SJSA1 (cell line): Measurements from ENCODE around the gene ZRSR2. TPM values are rescaled to one million over a fixed set of nuclear protein-coding genes. Genes with fewer than 3 reads are reported as not detected.
"Not testable (repeated sequence)": the region's sequence is repeated elsewhere in the genome, so short reads cannot be mapped to it uniquely, and the experiment has no call there.

ENCODE experiments used
- DNase-seq, 2 experiments: peaks; one replicate each; pipeline ENCODE4 v3.0.0-alpha.2; 2015 to 2020; ENCODE audit warnings: low spot score in 2 of 2, low read depth in 1 of 2
- H3K27ac ChIP-seq: fragments of 250-450 bp; sonication (Bioruptor Pico); 2 replicates; pipeline ENCODE4 v1.5.1; 2020; ENCODE audit warnings: mild to moderate bottlenecking, moderate library complexity
- H3K27me3 ChIP-seq: fragments of 250-450 bp; sonication (Bioruptor Pico); replicated peaks from 2 replicates; pipeline ENCODE4 v1.5.1; 2020; ENCODE audit warnings: mild to moderate bottlenecking, moderate library complexity
- H3K36me3 ChIP-seq: fragments of 250-450 bp; sonication (Bioruptor Pico); 2 replicates; pipeline ENCODE4 v1.5.1; 2020; ENCODE audit warnings: mild to moderate bottlenecking
- H3K4me1 ChIP-seq: fragments of 250-450 bp; sonication (Bioruptor Pico); replicated peaks from 2 replicates; pipeline ENCODE4 v1.6.1; 2021; ENCODE audit warnings: mild to moderate bottlenecking
- H3K4me3 ChIP-seq: fragments of 250-450 bp; sonication (Bioruptor Pico); 2 replicates; pipeline ENCODE4 v1.5.1; 2020; ENCODE audit warnings: mild to moderate bottlenecking
- H3K9me3 ChIP-seq: fragments of 250-450 bp; sonication (Bioruptor Pico); replicated peaks from 2 replicates; pipeline ENCODE4 v1.5.1; 2020; ENCODE audit warnings: mild to moderate bottlenecking
- total RNA-seq: library from RNA; depleted of rRNA; stranded (reverse); fragments of >200 nt; shearing (Covaris generic); gene quantifications from 2 replicates; pipeline ENCODE4 v1.2.3, GENCODE V29; 2014

ZRSR2 gene
- total RNA-seq, 1 experiment from 2014 or later = 4.2 TPM

- peaks cover 11% of the 10 kb centered on the region for H3K36me3 ChIP-seq
- H3K4me1 ChIP-seq = peaks cover 11% of the 10 kb centered on the region
- peak overlapping the region; percentile 71 for H3K27ac ChIP-seq
- H3K9me3 ChIP-seq = no peaks in the 10 kb centered on the region
- no peaks in the 10 kb centered on the region for H3K27me3 ChIP-seq
- H3K4me3 ChIP-seq = no peak overlapping the region
- peak in 1 of 2 experiments; percentile 14 for DNase-seq
Measured at GRCh38 chrX:15815779-15816437, 25.6 kb downstream of the ZRSR2 start.

GRCh38 chrX:15816438-15816809 lies 26.1 kb downstream of the ZRSR2 start:
- peaks cover 11% of the 10 kb centered on the region for H3K4me1 ChIP-seq
- no peaks in the 10 kb centered on the region for H3K27me3 ChIP-seq
- H3K9me3 ChIP-seq = no peaks in the 10 kb centered on the region
- peak overlapping the region; percentile 71 for H3K27ac ChIP-seq
- H3K4me3 ChIP-seq = no peak overlapping the region
- DNase-seq = no peak
- peaks cover 11% of the 10 kb centered on the region for H3K36me3 ChIP-seq

- H3K27ac ChIP-seq = peak overlapping the region; percentile 71
- DNase-seq = peak; percentile 35 to 37
Measured at GRCh38 chrX:15816886-15817285, 26.6 kb downstream of the ZRSR2 start.

GRCh38 chrX:15820106-15821073 lies 30.1 kb downstream of the ZRSR2 start:
- Histone ChIP-seq H3K9me3 (no peaks in the 10 kb centered on the region), H3K27ac (peak overlapping the region; percentile 35; the same call in 1 of the 2 replicates), H3K36me3 (peaks cover 12% of the 10 kb centered on the region), H3K4me1 (peaks cover 11% of the 10 kb centered on the region), H3K27me3 (no peaks in the 10 kb centered on the region), H3K4me3 (no peak overlapping the region)
- DNase-seq = peak; percentile 25 to 38

More at GRCh38 chrX:15816886-15817285, 26.6 kb downstream of the ZRSR2 start:
- H3K4me1 ChIP-seq = peaks cover 11% of the 10 kb centered on the region
- H3K4me3 ChIP-seq = no peak overlapping the region
- H3K9me3 ChIP-seq = no peaks in the 10 kb centered on the region
- H3K27me3 ChIP-seq = no peaks in the 10 kb centered on the region
- H3K36me3 ChIP-seq = peaks cover 11% of the 10 kb centered on the region

GRCh38 chrX:15822922-15823321 lies 32.6 kb downstream of the ZRSR2 start:
- Histone ChIP-seq H3K36me3 (peaks cover 3% of the 10 kb centered on the region; the same call in 1 of the 2 replicates), H3K9me3 (no peaks in the 10 kb centered on the region), H3K4me3 (no peak overlapping the region), H3K27ac (no peak overlapping the region), H3K27me3 (no peaks in the 10 kb centered on the region), H3K4me1 (no peaks in the 10 kb centered on the region; the same call in 1 of the 2 replicates)
- DNase-seq = no peak

- Histone ChIP-seq H3K27me3 (no peaks in the 10 kb centered on the region), H3K9me3 (no peaks in the 10 kb centered on the region), H3K27ac (no peak overlapping the region), H3K4me1 (no peaks in the 10 kb centered on the region), H3K4me3 (no peak overlapping the region), H3K36me3 (peaks cover 5% of the 10 kb centered on the region; the same call in 1 of the 2 replicates)
- no peak for DNase-seq
Measured at GRCh38 chrX:15825936-15826335, 35.7 kb downstream of the ZRSR2 start.

GRCh38 chrX:15829217-15829616 lies 38.9 kb downstream of the ZRSR2 start:
- H3K27ac ChIP-seq = no peak overlapping the region
- no peak overlapping the region for H3K4me3 ChIP-seq
- peaks cover 5% of the 10 kb centered on the region; the same call in 1 of the 2 replicates for H3K36me3 ChIP-seq
- H3K4me1 ChIP-seq = no peaks in the 10 kb centered on the region
- no peaks in the 10 kb centered on the region for H3K27me3 ChIP-seq
- no peaks in the 10 kb centered on the region for H3K9me3 ChIP-seq
- DNase-seq = no peak

GRCh38 chrX:15831347-15831746 lies 41.1 kb downstream of the ZRSR2 start:
- H3K27me3 ChIP-seq, H3K36me3 ChIP-seq, H3K4me3 ChIP-seq, H3K27ac ChIP-seq, H3K9me3 ChIP-seq, H3K4me1 ChIP-seq, DNase-seq: not testable (repeated sequence)

- Histone ChIP-seq H3K27me3 (no peaks in the 10 kb centered on the region), H3K4me1 (no peaks in the 10 kb centered on the region)
- DNase-seq = no peak
Measured at GRCh38 chrX:15834053-15834452, 43.8 kb downstream of the ZRSR2 start.

GRCh38 chrX:15834827-15835595 lies 44.7 kb downstream of the ZRSR2 start:
- H3K27me3 ChIP-seq = no peaks in the 10 kb centered on the region
- DNase-seq = no peak
- H3K9me3 ChIP-seq = no peaks in the 10 kb centered on the region
- H3K4me3 ChIP-seq = no peak overlapping the region
- no peaks in the 10 kb centered on the region for H3K4me1 ChIP-seq
- H3K27ac ChIP-seq = no peak overlapping the region
- H3K36me3 ChIP-seq = 0 out of 2 replicates have a peak, but pooled peaks cover 3% of the 10 kb centered on the region

More at GRCh38 chrX:15834053-15834452, 43.8 kb downstream of the ZRSR2 start:
- Histone ChIP-seq H3K4me3 (no peak overlapping the region), H3K9me3 (no peaks in the 10 kb centered on the region), H3K36me3 (0 out of 2 replicates have a peak, but pooled peaks cover 2% of the 10 kb centered on the region), H3K27ac (no peak overlapping the region)

- H3K4me3 ChIP-seq = no peak overlapping the region
- no peaks in the 10 kb centered on the region for H3K27me3 ChIP-seq
- no peak overlapping the region for H3K27ac ChIP-seq
- no peak for DNase-seq
- H3K36me3 ChIP-seq = peaks cover 9% of the 10 kb centered on the region; the same call in 1 of the 2 replicates
- H3K9me3 ChIP-seq = no peaks in the 10 kb centered on the region
- H3K4me1 ChIP-seq = no peaks in the 10 kb centered on the region
Measured at GRCh38 chrX:15838017-15838416, 47.7 kb downstream of the ZRSR2 start.

GRCh38 chrX:15841853-15842516 lies 51.7 kb downstream of the ZRSR2 start:
- no peak for DNase-seq
- Histone ChIP-seq H3K27ac (no peak overlapping the region), H3K27me3 (no peaks in the 10 kb centered on the region)

GRCh38 chrX:15843960-15844359 lies 53.7 kb downstream of the ZRSR2 start:
- Histone ChIP-seq H3K27ac (no peak overlapping the region), H3K9me3 (no peaks in the 10 kb centered on the region), H3K4me1 (no peaks in the 10 kb centered on the region)

More at GRCh38 chrX:15841853-15842516, 51.7 kb downstream of the ZRSR2 start:
- H3K36me3 ChIP-seq = peaks cover 15% of the 10 kb centered on the region
- H3K4me3 ChIP-seq = no peak overlapping the region
- H3K4me1 ChIP-seq = no peaks in the 10 kb centered on the region
- no peaks in the 10 kb centered on the region for H3K9me3 ChIP-seq

More at GRCh38 chrX:15843960-15844359, 53.7 kb downstream of the ZRSR2 start:
- no peak for DNase-seq
- Histone ChIP-seq H3K4me3 (no peak overlapping the region), H3K36me3 (peaks cover 13% of the 10 kb centered on the region), H3K27me3 (no peaks in the 10 kb centered on the region)
